HG03565 (cell line): ENCODE data around the gene ZSWIM3.

Experiments
- ATAC-seq: cut with Tn5 transposase; IDR thresholded peaks from one replicate; pipeline ENCODE4 v1.9.1; 2021; ENCODE audit warnings: mild to moderate bottlenecking, moderate library complexity; ENCODE audit not compliant: unreplicated experiment

Gene ZSWIM3

DNA sequence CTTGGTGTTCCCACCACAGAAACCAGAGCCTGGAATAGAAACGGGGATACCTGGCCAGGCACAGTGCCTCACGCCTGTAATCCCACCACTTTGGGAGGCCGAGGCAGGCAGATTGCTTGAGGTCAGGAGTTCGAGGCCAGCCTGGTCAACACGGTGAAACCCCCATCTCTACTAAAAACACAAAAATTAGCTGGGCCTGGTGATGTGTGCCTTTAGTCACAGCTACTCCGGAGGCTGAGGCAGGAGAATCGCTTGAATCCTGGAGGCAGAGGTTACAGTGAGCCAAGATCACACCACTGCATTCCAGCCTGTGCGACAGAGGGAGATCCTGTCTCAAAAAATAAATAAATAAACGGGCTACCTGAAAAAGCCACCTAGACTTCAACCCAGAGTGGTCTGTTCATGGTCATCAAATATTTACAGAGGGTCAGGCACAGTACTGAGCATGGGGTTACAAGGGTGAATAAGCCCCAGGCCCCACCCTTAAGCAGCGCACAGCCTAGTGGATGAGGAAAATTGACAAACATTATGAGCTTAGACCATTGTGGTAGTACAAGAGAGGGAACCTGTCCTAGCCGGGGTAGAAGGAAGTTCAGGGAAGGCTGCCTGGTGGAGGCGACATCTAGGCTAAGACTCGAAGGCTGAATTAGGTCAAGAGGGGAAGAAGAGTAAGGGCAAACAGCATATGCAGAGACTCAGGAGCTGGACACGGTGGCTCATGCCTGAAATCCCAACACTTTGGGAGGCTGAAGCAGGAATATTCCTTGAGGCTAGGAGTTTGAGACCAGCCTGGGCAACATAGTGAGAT lies 69.9 kb downstream of the ZSWIM3 start:
- ATAC-seq: no peak
